ENCODE data around the gene RRM1.
"Not testable (repeated sequence)": the region's sequence is repeated elsewhere in the genome, so short reads cannot be mapped to it uniquely, and the experiment has no call there.

The RRM1 gene

DNA sequence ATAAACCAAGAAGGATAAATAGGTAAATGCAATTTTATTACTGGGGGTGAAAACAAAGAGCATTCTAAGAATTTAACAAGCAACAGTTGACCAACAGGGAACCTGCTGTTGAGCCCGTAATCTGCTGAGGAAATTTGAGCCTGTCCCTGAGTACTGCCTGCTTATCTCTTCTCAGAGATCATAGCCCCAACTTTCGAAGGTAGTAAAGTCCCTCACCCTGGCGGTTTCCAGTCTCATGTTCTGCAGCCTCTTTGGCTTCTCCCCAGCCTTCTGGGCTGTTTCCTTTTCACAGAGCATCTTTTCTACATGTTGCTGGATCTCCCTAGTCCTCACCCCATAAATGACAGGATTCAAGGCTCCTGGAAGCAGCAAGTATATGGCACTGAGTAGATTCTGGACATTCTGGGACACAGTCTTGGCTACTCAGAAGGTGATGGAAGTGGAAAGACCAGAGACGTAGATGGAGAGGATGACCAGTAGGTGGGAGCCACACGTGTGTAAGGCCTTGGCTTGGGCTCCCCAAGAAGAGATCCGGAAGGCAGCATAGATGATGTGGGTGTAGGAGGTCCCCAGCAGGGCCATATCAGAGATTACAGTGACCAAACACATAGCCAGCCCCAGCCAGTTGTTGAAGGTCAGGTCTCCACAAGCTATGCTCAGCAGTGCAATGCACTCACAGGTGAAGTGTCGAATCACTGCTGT, 51.6 kb downstream of the RRM1 start:
- no peak for FAIRE-seq

DNA sequence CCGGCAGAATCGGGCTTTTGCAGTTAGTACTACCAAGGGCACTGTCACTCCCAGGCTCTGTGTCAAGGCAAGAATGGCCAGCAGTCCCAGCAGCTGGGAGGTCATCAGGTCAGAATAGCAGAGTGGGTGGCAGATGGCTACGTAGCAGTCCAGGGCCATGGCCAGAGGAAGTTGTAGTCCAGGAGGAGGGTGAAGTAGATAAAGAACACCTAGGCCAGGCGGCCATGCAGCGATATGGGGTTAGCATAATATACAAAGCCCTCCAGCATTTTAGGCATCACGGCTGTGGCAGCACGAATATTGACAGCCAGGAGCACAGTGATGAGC, 52.1 kb downstream of the RRM1 start:
- FAIRE-seq = no peak

GRCh38 chr11:4154503-4154902, 59.9 kb downstream of the RRM1 start:
- FAIRE-seq = no peak

DNA sequence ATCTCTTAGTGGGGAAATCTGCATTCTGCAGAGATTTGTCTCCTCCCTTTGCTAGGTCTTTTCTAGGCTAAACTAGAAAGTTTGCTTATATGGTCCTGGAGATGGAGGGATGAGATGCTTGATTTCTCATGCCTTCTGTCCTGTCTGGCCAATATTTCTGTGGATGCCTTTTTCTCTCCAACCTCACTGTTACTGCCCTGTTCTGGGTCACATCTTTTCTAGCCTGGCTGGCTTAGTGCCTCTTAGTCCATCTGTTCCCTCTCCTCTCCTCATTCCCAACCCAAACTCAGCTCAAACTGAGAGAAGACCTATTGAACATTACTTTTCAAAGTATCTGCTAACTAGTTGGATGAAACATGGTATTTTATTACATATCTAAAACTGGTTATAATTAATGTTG, 62.0 kb downstream of the RRM1 start:
- no peak for FAIRE-seq

DNA sequence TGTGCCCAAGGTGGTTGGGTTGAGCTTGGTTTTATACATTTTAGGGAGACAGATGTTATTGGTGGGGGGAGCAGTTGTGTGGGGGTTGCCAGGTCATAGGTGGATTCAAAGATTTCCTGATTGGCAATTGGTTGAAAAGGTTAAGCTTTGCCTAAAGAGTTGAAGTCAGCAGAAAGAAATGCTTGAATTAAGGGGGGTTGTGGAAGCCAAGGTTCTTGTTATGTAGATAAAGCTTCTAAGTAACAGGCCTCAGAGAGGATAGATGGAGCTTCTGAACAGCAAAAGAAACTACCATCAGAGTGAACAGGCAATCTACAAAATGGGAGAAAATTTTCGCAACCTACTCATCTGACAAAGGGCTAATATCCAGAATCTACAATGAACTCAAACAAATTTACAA, 64.2 kb downstream of the RRM1 start:
- not testable (repeated sequence) for FAIRE-seq

DNA sequence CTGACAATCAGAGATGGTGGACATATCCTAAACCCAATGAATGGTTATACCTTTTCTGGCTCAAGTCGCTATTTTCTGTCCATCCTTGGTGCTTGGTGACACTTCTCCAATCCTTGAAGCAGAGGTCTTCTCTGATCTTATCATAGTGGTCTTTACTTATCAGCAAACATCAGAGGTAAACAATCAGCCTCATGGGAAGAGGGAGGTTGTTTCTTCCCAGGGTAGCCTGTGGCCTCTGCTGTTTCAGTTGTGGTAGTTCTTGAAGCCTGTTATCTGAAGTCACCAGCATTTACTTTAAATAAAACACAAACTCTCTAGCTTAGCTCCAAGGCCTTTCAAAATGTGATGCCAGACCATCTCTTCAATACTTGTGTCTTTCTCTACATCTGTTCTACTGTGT, 66.7 kb downstream of the RRM1 start:
- FAIRE-seq = no peak

GRCh38 chr11:4164884-4165590, 70.4 kb downstream of the RRM1 start:
- FAIRE-seq = no peak

GRCh38 chr11:4167292-4167691, 72.7 kb downstream of the RRM1 start:
- no peak for FAIRE-seq

DNA sequence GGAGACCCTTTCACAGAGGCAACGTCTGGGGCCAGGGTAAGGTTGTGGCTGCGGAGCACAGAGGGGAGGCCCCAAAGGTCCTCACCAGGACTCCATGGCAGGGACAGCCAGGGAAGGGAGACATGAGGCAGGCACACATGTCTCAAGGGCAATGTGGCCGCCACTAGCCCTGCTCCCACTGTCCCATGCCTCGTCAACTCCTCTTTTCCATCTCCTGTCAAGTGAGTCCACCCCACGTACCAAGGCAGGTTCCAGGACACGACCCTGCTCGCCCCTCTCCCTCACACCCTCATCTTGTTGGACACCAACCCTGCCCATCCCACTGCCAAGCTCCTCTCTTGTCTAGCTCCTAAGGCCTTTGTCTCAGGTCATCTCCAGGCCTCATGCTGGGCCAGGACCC, 73.2 kb downstream of the RRM1 start:
- no peak for FAIRE-seq

DNA sequence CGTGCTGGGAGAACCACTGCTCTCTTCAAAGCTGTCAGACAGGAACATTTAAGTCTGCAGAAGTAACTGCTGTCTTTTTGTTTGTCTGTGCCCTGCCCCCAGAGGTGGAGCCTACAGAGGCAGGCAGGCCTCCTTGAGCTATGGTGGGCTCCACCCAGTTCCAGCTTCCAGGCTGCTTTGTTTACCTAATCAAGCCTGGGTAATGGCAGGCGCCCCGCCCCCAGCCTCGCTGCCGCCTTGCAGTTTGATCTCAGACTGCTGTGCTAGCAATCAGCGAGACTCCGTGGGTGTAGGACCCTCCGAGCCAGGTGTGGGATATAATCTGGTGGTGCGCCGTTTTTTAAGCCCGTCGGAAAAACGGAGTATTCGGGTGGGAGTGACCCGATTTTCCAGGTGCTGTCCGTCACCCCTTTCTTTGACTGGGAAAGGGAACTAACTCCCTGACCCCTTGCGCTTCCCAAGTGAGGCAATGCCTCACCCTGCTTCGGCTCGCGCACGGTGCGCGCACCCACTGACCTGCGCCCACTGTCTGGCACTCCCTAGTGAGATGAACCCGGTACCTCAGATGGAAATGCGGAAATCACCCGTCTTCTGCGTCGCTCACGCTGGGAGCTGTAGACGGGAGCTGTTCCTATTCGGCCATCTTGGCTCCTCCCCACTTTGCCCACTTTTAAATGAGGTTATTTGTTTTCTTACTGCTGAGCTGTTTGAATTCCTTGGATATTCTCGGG, 81.2 kb downstream of the RRM1 start:
- FAIRE-seq = not testable (repeated sequence)

DNA sequence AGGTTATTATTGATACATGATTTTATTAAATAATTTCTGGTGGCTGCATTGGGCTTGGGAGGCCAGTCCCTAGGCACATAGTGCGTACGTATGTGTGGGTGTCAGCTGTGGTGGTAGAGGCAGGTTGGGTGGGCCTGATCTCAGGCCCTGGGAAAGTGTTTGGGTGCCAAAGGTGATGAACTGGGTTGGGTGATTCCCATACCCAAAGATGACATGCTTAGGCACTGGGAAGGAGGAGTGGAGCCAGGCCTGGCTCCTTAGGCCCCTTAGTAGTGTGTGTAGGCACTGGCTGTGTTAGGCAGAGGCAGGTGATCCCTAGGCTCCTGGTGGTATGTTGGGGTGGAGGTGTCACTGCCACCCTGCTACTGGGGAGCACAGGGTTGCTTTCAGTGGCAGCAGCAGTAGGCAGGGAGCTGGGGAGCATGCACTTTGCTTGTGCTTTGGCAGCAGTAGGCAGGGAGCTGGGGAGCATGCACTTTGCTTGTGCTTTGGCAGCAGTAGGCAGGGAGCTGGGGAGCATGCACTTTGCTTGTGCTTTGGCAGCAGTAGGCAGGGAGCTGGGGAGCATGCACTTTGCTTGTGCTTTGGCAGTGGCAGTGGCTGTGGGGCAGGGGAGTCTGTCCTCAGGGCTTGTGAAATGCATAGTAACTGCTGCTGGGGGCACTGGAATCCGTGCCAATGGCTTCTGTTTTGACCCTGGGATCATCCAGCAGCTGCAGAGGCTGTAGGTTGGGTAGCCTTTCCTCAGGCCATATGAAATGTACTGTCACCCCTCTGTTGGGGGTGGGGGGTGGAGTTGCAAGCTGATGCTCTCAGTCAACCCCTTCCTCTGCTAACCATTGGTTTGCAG, 84.4 kb downstream of the RRM1 start:
- no peak for FAIRE-seq

GRCh38 chr11:4180441-4181183, 86.0 kb downstream of the RRM1 start:
- no peak for FAIRE-seq

- no peak for FAIRE-seq
Observed at GRCh38 chr11:4181782-4182721, 87.5 kb downstream of the RRM1 start.

DNA sequence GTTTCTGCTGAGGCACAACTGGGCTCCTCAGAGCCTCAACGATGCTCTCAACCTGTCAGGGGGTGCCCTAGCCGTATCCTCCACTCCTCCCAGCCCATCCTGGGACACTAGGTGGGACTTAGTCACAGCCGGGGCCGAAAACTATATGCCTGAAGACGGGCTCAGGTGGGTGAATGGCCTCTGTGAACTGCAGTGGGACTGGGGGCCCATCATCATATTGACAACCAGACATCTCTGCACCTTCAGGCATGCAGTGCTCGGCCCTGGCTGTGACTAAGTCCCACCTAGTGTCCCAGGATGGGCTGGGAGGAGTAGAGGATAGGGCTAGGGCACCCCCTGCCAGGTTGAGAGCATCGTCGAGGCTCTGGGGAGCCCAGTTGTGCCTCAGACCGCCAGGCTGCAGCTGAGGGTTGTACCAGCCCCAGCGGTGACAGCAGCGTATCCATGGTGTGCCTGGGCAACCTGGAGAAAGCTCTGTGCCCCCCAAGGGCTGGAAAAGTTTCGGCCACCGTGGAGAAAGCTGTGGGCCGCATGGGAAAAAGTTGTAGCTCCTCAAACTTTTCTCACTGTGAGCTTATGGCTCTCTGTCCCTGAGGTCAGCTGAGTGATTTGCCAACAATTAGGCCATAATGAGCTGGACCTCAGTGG, 88.9 kb downstream of the RRM1 start:
- FAIRE-seq = no peak

DNA sequence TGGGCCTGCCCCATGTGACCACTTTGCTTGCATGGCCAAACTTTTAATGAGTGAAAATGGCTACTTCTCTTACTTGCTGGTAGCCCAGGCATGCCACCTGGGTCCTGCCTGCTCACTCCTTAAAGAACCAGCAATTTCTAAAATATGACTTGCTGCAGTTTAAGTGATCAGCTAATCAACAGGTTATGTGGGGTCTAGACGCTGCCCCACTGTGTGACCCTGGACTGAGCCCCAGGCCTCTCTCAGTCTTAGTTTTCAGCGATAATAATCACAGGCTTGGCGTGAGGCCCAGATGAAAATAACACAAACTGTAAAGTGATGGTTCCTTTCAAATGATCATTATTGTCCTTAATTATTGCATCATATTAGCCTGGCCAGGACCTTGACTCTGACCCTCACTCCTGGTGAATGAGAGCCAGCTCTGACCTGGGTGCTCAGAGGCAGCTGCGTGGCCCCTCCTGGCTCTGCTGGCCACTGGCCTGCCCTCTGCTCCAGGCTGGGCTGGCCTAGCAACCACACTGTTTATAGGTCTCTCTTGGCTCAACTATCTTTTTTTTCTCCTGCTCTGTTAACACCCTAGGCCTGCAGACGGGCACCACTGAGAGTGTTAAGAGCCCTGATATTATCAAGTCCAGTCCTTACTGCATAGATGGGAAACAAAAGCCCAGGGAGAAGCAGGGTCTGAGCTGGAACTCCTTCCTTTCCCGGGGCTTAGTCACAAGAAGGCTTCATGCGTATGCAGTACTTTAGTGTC, 89.7 kb downstream of the RRM1 start:
- FAIRE-seq = no peak

DNA sequence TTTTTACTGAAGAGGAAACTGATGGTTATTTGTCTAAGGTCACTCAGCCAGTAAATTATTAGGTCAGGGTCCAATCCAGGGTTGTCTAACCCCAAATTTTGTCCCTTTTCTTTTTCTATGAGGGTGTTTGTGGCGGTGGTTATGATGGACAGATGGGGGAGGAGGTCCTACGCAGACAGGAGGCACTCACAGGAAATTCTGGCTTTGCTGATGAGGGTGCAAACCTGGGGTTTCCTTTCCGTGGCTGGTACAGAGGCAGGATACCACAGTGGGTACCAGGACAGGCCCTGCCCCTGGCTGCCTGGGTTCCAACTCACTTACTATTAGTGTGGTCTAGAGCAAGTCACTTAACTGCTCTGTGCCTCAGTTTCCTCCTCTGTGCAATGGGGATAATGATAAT, 91.0 kb downstream of the RRM1 start:
- FAIRE-seq = no peak

GRCh38 chr11:4186464-4187054, 92.0 kb downstream of the RRM1 start:
- no peak for FAIRE-seq

DNA sequence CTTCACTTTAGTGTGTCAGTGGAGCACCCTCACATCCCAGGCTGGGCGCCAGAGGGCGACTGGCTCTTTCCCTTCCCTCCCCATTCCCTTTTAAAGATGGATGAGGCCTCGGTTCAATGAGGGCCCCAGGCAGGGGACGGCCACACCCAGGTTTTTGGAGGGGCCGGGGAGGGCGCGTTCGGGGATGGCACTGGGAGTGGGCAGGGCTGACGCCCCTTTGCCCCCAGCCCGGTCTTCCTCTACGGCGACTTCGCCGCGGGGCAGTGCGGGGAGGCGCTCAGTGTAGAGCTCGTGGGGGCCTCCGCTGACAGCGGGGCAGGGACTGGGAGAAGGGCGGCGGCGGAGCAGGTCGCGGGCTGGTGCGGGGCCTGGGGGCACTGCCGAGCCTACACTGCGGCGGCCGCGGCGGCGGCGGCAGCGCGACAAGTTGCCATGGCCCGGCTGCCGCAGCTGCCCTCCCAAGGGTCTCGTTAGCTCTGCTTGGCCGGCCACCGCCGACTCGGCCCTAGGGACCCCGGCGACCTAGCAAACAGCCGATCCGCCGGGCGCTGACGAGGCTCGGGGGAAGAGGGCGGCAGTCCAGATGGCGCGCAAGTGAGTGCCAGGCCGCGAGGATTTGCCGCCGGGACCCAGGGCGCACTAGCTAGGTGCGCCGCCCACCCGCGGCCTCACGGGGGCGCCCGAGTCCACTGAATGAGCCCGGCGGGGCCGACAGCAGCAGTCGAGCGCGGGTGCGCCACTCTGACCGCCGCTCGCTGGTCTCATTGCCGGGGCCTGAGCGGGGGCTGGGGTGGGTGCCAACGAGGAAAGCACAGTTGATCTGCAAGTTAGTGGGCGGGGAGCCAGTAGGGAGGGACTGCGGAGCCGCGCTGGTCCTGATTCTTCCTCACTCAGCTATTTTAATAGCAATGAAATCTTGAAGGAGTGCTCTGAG, 92.7 kb downstream of the RRM1 start:
- no peak for FAIRE-seq

Measured in A204.1 (cell line).